DND-41 (cell line): ENCODE measurements around the gene ZNF622.

Experiments
- ATAC-seq: fragments of 200-7000 bp; cut with Tn5 transposase; 3 replicates; pipeline ENCODE4 v1.9.1; 2021; ENCODE audit warnings: low read depth; ENCODE audit not compliant: insufficient read depth
- DNase-seq: peaks from one replicate; pipeline ENCODE4 v3.0.0-alpha.2; 2020
- H2AFZ ChIP-seq: 2 replicates; pipeline ENCODE4 v1.6.0; 2012; ENCODE audit warnings: low read depth, low read length
- H3K27ac ChIP-seq: 2 replicates; pipeline ENCODE4 v1.5.1; 2012; ENCODE audit warnings: low read length, inconsistent platforms
- H3K27me3 ChIP-seq: fragments of 200-600 bp; sonication (generic); 2 replicates; pipeline ENCODE4 v1.6.0; 2012; ENCODE audit warnings: low read length, mild to moderate bottlenecking, inconsistent platforms; ENCODE audit not compliant: insufficient read depth, poor library complexity
- H3K36me3 ChIP-seq: 2 replicates; pipeline ENCODE4 v1.5.1; 2012; ENCODE audit warnings: low read length, inconsistent platforms; ENCODE audit not compliant: insufficient read depth
- H3K4me1 ChIP-seq: 2 replicates; pipeline ENCODE4 v1.5.1; 2012; ENCODE audit warnings: mild to moderate bottlenecking, low read length; ENCODE audit not compliant: insufficient read depth
- H3K4me2 ChIP-seq: 2 replicates; pipeline ENCODE4 v1.6.0; 2012; ENCODE audit warnings: mild to moderate bottlenecking, moderate library complexity, low read length, inconsistent platforms; ENCODE audit not compliant: insufficient read depth
- H3K4me3 ChIP-seq, 2 experiments: fragments of 200-600 bp in 1 of 2; shearing (Covaris generic) in 1 of 2; 2 replicates each; pipeline ENCODE4 v1.5.1; 2012 to 2016; ENCODE audit warnings: inconsistent platforms in 2 of 2, low read length in 2 of 2, mild to moderate bottlenecking in 2 of 2, low read depth in 1 of 2, moderate library complexity in 1 of 2
- H3K79me2 ChIP-seq: 2 replicates; pipeline ENCODE4 v1.6.0; 2012; ENCODE audit warnings: low read length, inconsistent platforms; ENCODE audit not compliant: insufficient read depth
- H3K9ac ChIP-seq: 2 replicates; pipeline ENCODE4 v1.6.0; 2012; ENCODE audit warnings: low read depth, mild to moderate bottlenecking, inconsistent platforms, low read length, moderate library complexity
- H3K9me3 ChIP-seq: 2 replicates; pipeline ENCODE4 v1.5.1; 2012; ENCODE audit warnings: low read length, moderate library complexity, mild to moderate bottlenecking, inconsistent platforms; ENCODE audit not compliant: insufficient read depth, severe bottlenecking
- H4K20me1 ChIP-seq: 2 replicates; pipeline ENCODE4 v1.6.0; 2012; ENCODE audit warnings: low read length; ENCODE audit not compliant: insufficient read depth
- EZH2 ChIP-seq: IDR thresholded peaks from 3 replicates; pipeline ENCODE4 v1.6.1; 2012; ENCODE audit warnings: borderline replicate concordance, low read depth, mild to moderate bottlenecking, moderate library complexity, low read length, inconsistent platforms; ENCODE audit not compliant: severe bottlenecking
- TF ChIP-seq, protein P1 (sequence below): IDR thresholded peaks from 2 replicates; pipeline ENCODE4 v1.5.1; 2012; ENCODE audit warnings: borderline replicate concordance, low read length, moderate library complexity, mild to moderate bottlenecking; ENCODE audit not compliant: poor library complexity, severe bottlenecking; ENCODE audit errors: extremely low read depth

Gene ZNF622

DNA sequence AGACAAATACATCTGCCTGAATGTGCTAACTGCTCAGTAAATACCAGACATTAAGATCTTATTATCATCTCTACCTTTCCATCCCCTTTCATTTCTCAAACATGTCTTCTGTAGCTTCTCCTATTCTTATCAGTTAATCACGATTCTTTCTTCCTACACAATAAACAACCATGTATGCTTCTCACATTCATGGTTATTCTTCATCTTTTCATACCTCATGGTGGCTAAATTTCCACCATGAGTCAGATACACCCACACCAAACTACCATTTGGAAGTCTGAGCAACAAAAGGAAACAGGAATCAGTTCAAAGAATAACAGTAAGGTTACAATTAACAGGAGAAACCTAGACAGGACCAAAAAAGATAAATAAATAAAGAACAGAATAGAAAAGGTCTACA is 7.7 kb downstream of the ZNF622 start:
- H4K20me1 ChIP-seq, result peaks cover 47% of the 10 kb centered on the region; the same call in 1 of the 2 replicates
- ATAC-seq, result no peak

DNA sequence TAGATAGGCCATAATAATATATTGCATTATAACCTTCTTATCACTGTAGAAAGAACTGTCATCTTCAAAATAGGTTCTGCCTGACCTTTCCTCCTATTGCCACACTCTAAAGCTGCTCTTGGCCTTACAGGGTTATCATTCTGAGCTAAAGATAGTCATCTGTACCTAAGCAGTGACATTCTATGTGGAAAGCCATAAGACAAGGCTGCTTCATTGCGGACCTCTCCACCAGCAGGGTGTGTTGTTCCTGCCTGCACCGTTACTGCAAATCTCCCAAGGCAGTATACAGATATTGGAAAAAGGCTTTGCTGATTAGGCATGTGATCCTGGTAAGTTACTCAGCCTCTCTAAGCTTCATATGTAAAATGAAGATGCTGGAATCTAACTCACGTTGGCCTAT is 8.1 kb downstream of the ZNF622 start:
- Histone ChIP-seq H3K4me2 (no peak overlapping the region), H3K9ac (no peak overlapping the region), H3K36me3 (peaks cover 93% of the 10 kb centered on the region), H2AFZ (no peak overlapping the region), H3K27ac (no peak overlapping the region), H4K20me1 (peaks cover 47% of the 10 kb centered on the region; the same call in 1 of the 2 replicates), H3K4me3 (no peak overlapping the region), H3K9me3 (no peaks in the 10 kb centered on the region), H3K79me2 (peaks cover 55% of the 10 kb centered on the region), H3K4me1 (peaks cover 32% of the 10 kb centered on the region), H3K27me3 (no peaks in the 10 kb centered on the region)
- TF ChIP-seq, protein P1, sequence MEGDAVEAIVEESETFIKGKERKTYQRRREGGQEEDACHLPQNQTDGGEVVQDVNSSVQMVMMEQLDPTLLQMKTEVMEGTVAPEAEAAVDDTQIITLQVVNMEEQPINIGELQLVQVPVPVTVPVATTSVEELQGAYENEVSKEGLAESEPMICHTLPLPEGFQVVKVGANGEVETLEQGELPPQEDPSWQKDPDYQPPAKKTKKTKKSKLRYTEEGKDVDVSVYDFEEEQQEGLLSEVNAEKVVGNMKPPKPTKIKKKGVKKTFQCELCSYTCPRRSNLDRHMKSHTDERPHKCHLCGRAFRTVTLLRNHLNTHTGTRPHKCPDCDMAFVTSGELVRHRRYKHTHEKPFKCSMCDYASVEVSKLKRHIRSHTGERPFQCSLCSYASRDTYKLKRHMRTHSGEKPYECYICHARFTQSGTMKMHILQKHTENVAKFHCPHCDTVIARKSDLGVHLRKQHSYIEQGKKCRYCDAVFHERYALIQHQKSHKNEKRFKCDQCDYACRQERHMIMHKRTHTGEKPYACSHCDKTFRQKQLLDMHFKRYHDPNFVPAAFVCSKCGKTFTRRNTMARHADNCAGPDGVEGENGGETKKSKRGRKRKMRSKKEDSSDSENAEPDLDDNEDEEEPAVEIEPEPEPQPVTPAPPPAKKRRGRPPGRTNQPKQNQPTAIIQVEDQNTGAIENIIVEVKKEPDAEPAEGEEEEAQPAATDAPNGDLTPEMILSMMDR, result no peak
- TF ChIP-seq EZH2, result no peak
- no peak for DNase-seq
- no peak for ATAC-seq

More for the DNA sequence above, 7.7 kb downstream of the ZNF622 start:
- Histone ChIP-seq H3K4me1 (peaks cover 36% of the 10 kb centered on the region), H3K4me2 (no peak overlapping the region), H2AFZ (no peak overlapping the region), H3K4me3 (no peak overlapping the region), H3K27me3 (no peaks in the 10 kb centered on the region), H3K9me3 (no peaks in the 10 kb centered on the region), H3K36me3 (peaks cover 93% of the 10 kb centered on the region), H3K79me2 (peaks cover 59% of the 10 kb centered on the region), H3K9ac (no peak overlapping the region), H3K27ac (no peak overlapping the region)
- no peak for DNase-seq
- TF ChIP-seq, protein P1, result no peak

DNA sequence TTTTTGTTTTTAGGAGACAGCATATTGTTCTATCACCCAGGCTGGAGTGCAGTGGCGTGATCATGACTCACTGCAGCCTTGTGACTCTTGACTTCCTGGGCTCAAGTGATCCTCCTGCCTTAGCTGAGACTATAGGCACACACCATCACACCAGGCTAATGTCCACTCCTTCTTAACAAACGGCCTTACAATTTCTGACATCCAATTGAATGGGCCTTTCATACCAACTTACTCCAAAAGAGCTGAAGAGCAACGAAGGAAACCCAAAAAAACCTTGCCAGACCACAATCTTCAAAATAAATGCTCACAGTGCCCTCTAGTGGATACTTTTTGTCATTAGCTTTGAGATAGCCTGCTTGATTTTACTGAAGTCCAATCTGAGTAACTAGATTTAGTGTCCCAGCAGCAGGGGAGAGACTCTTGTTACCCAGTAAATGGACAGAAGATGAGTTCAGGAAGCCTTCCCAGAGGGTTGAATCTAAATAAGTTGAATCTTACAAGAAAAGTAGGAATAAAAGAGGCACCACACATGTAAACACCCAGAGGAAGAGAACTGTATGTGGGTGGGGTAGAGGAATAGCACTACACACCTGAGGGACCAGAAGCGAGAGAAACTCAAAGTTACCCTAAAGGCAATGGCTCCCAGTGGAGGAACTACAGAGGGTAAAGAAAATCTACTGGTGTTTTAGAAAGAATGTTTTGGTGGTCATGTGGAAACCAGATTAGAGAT is 9.3 kb downstream of the ZNF622 start:
- no peak for TF ChIP-seq EZH2
- TF ChIP-seq, protein P1, result peak; percentile 80
- ATAC-seq (peak; percentile 77), DNase-seq (peak; percentile 26)
- Histone ChIP-seq H3K79me2 (peaks cover 44% of the 10 kb centered on the region), H3K9me3 (no peaks in the 10 kb centered on the region), H3K4me3 (no peak overlapping the region), H3K36me3 (peaks cover 93% of the 10 kb centered on the region), H3K4me2 (peak overlapping the region; percentile 42; the same call in 1 of the 2 replicates), H3K27me3 (no peaks in the 10 kb centered on the region), H3K4me1 (peaks cover 20% of the 10 kb centered on the region), H2AFZ (no peak overlapping the region), H4K20me1 (peaks cover 39% of the 10 kb centered on the region; the same call in 1 of the 2 replicates), H3K27ac (no peak overlapping the region), H3K9ac (no peak overlapping the region)
